HCT116 (cell line): ENCODE measurements around the gene MBD5. TPM values are rescaled to one million over a fixed set of nuclear protein-coding genes. Genes with fewer than 3 reads are reported as not detected.
A peak's percentile ranks its signal among the peaks of the same experiment; 100 is the strongest.

ENCODE experiments used
- ATAC-seq: fragments of 200-7000 bp; cut with Tn5 transposase; 2 replicates; pipeline ENCODE4 v1.9.1; 2020; ENCODE audit warnings: mild to moderate bottlenecking, moderate library complexity
- BruUV-seq: library from RNA; stranded (reverse); fragments of 400-500 nt; replicated peaks from 2 replicates; lab custom pipeline; 2021; lab: Mats Ljungman, UMichigan
- CTCF ChIA-PET: fragments of 300-600 bp; sonication (Branson Sonifier 250); formaldehyde crosslinking; loops from one replicate; lab custom pipeline; 2021; ENCODE audit warnings: antibody characterized with exemption; lab: Charles Lee
- POLR2A ChIA-PET: fragments of 300-600, 350-600 bp; sonication (Branson Sonifier 250); formaldehyde crosslinking; loops from one replicate; lab custom pipeline; 2021; ENCODE audit warnings: antibody characterized with exemption; lab: Charles Lee
- RAD21 ChIA-PET, 2 experiments: fragments of 300-600 bp; sonication (Branson Sonifier 250); formaldehyde crosslinking; loops; one replicate each; lab custom pipeline; 2023; ENCODE audit warnings: low total read pairs in 2 of 2; ENCODE audit not compliant: uncharacterized antibody in 2 of 2, unreplicated experiment in 2 of 2, low non-redundant PET in 1 of 2; lab: Charles Lee
- DNase-seq: peaks from one replicate; pipeline ENCODE4 v3.0.0-alpha.2; 2010; ENCODE audit warnings: low read depth, low spot score
- H2AFZ ChIP-seq: fragments of 200-600 bp; shearing (Covaris generic), sonication (generic); 2 replicates; pipeline ENCODE4 v1.6.1; 2017; ENCODE audit warnings: low read depth, mixed run types, mixed read lengths, antibody characterized with exemption, low read length; ENCODE audit not compliant: poor library complexity, severe bottlenecking
- H3K27ac ChIP-seq: 2 replicates; pipeline ENCODE4 v1.5.1; 2012; ENCODE audit warnings: low read depth, low read length
- H3K27me3 ChIP-seq: fragments of 200-600 bp; sonication (generic); 2 replicates; pipeline ENCODE4 v1.6.1; 2016; ENCODE audit warnings: mixed run types, low read length, mixed read lengths; ENCODE audit not compliant: insufficient read depth
- H3K36me3 ChIP-seq, 2 experiments: fragments of 200-500 bp in 1 of 2; fragments of 200-600 bp in 1 of 2; sonication (Bioruptor generic) in 1 of 2; sonication (generic) in 1 of 2; 2 replicates each; pipeline versions ENCODE4 v1.5.1 to v1.6.1; 2014 to 2016; ENCODE audit warnings: low read length in 2 of 2, inconsistent platforms in 1 of 2, mixed read lengths in 1 of 2, mixed run types in 1 of 2; ENCODE audit not compliant: insufficient read depth in 2 of 2, control insufficient read depth in 1 of 2
- H3K4me1 ChIP-seq, 2 experiments: fragments of 200-600 bp in 1 of 2; sonication (generic) in 1 of 2; 2 replicates each; pipeline versions ENCODE4 v1.5.1 to v1.6.1; 2012 to 2017; ENCODE audit warnings: low read length in 2 of 2, inconsistent platforms in 1 of 2, mild to moderate bottlenecking in 1 of 2, mixed read lengths in 1 of 2, mixed run types in 1 of 2, moderate library complexity in 1 of 2; ENCODE audit not compliant: insufficient read depth in 2 of 2, control insufficient read depth in 1 of 2
- H3K4me2 ChIP-seq: fragments of 200-600 bp; sonication (generic); 2 replicates; pipeline ENCODE4 v1.6.1; 2017; ENCODE audit warnings: mixed run types, low read length, mixed read lengths
- H3K4me3 ChIP-seq, 2 experiments: fragments of 200-600 bp in 1 of 2; sonication (generic) in 1 of 2; replicated peaks in 1 of 2; 2 replicates each; pipeline ENCODE4 v1.5.1; 2011 to 2016; ENCODE audit warnings: low read length in 2 of 2, control low read depth in 1 of 2, low read depth in 1 of 2, mild to moderate bottlenecking in 1 of 2, mixed read lengths in 1 of 2, mixed run types in 1 of 2
- H3K79me2 ChIP-seq: fragments of 200-600 bp; sonication (generic); 2 replicates; pipeline ENCODE4 v1.6.1; 2017; ENCODE audit warnings: mild to moderate bottlenecking, mixed run types, low read length, moderate library complexity, mixed read lengths; ENCODE audit not compliant: insufficient read depth
- H3K9ac ChIP-seq: fragments of 200-600 bp; sonication (generic); 2 replicates; pipeline ENCODE4 v1.6.1; 2016; ENCODE audit warnings: low read length, mixed read lengths
- H3K9me2 ChIP-seq: fragments of 200-600 bp; sonication (generic), shearing (Covaris generic); 2 replicates; pipeline ENCODE4 v1.6.1; 2017; ENCODE audit warnings: mixed run types, mild to moderate bottlenecking, moderate library complexity; ENCODE audit not compliant: insufficient read depth
- H3K9me3 ChIP-seq, 2 experiments: fragments of 200-500 bp in 1 of 2; fragments of 200-600 bp in 1 of 2; sonication (Bioruptor generic) in 1 of 2; sonication (generic) in 1 of 2; 2 replicates each; pipeline ENCODE4 v1.6.1; 2014 to 2017; ENCODE audit warnings: low read length in 2 of 2, mixed read lengths in 2 of 2, inconsistent platforms in 1 of 2, low read depth in 1 of 2, mild to moderate bottlenecking in 1 of 2, mixed run types in 1 of 2, moderate library complexity in 1 of 2; ENCODE audit not compliant: control insufficient read depth in 1 of 2, insufficient read depth in 1 of 2
- H4K20me1 ChIP-seq: fragments of 200-600 bp; sonication (generic), shearing (Covaris generic); 2 replicates; pipeline ENCODE4 v1.6.1; 2017; ENCODE audit warnings: mixed run types, mild to moderate bottlenecking, moderate library complexity; ENCODE audit not compliant: insufficient read depth
- ATF3 ChIP-seq: IDR thresholded peaks from 2 replicates; pipeline ENCODE4 v1.6.1; 2012
- CBX3 ChIP-seq: IDR thresholded peaks from 2 replicates; pipeline ENCODE4 v1.6.1; 2012; ENCODE audit warnings: low read depth
- EGR1 ChIP-seq: IDR thresholded peaks from 2 replicates; pipeline ENCODE4 v1.6.1; 2012; ENCODE audit warnings: low read depth
- ELF1 ChIP-seq: IDR thresholded peaks from 2 replicates; pipeline ENCODE4 v1.6.1; 2012; ENCODE audit warnings: low read depth, borderline replicate concordance
- EZH2 ChIP-seq: fragments of 200-600 bp; sonication (generic); IDR thresholded peaks from 2 replicates; pipeline ENCODE4 v1.6.1; 2017; ENCODE audit warnings: antibody characterized with exemption, mixed run types
- EZH2phosphoT487 ChIP-seq: fragments of 200-600 bp; IDR thresholded peaks from 2 replicates; pipeline ENCODE4 v1.6.1; 2018; ENCODE audit warnings: antibody characterized with exemption, borderline replicate concordance
- FOSL1 ChIP-seq: IDR thresholded peaks from 2 replicates; pipeline ENCODE4 v1.6.1; 2012; ENCODE audit warnings: low read depth
- JUND ChIP-seq: IDR thresholded peaks from 2 replicates; pipeline ENCODE4 v1.6.1; 2012
- MAX ChIP-seq: IDR thresholded peaks from 2 replicates; pipeline ENCODE4 v1.6.1; 2012
- RAD21 ChIP-seq: IDR thresholded peaks from 2 replicates; pipeline ENCODE4 v1.6.1; 2012; ENCODE audit warnings: low read depth, mild to moderate bottlenecking
- REST ChIP-seq: IDR thresholded peaks from 2 replicates; pipeline ENCODE4 v1.6.1; 2012; ENCODE audit warnings: low read depth
- SIN3A ChIP-seq: IDR thresholded peaks from 2 replicates; pipeline ENCODE4 v1.6.1; 2012; ENCODE audit warnings: low read depth
- SP1 ChIP-seq: IDR thresholded peaks from 2 replicates; pipeline ENCODE4 v1.6.1; 2012; ENCODE audit warnings: low read depth
- SRF ChIP-seq: IDR thresholded peaks from 2 replicates; pipeline ENCODE4 v1.6.1; 2012; ENCODE audit warnings: low read depth
- TCF7L2 ChIP-seq: IDR thresholded peaks from 2 replicates; pipeline ENCODE4 v1.7.0; 2011; ENCODE audit warnings: borderline replicate concordance, inconsistent platforms; ENCODE audit not compliant: insufficient read depth, insufficient read length; ENCODE audit errors: extremely low read depth
- YY1 ChIP-seq: IDR thresholded peaks from 2 replicates; pipeline ENCODE4 v1.6.1; 2011; ENCODE audit warnings: low read length, low read depth, moderate library complexity, mild to moderate bottlenecking; ENCODE audit not compliant: insufficient replicate concordance; ENCODE audit errors: extremely low read depth
- ZBTB33 ChIP-seq: IDR thresholded peaks from 2 replicates; pipeline ENCODE4 v1.6.1; 2011; ENCODE audit warnings: mild to moderate bottlenecking, low read length, moderate library complexity; ENCODE audit not compliant: insufficient replicate concordance; ENCODE audit errors: extremely low read depth
- ZNF274 ChIP-seq: fragments of 200-500 bp; sonication (Bioruptor generic); IDR thresholded peaks from 2 replicates; pipeline ENCODE4 v1.6.1; 2014; ENCODE audit warnings: mild to moderate bottlenecking, low read depth, low read length, inconsistent platforms
- intact Hi-C: fragments of 100-400 bp; cut with micrococcal nuclease; formaldehyde crosslinking; loops from 2 replicates; pipeline ENCODE4 v1.10.0; 2022
- total RNA-seq: library from RNA; stranded (reverse); gene quantifications from one replicate; pipeline ENCODE4 v1.2.1, GENCODE V29; 2021; ENCODE audit not compliant: unreplicated experiment

Gene MBD5
- total RNA-seq, 1 experiment from 2014 or later, result 20.5 TPM

- Histone ChIP-seq H2AFZ (no peak within 1 kb of the TSS), H4K20me1 (no peaks in the 10 kb centered on the region), H3K9me3 (no peaks in the 10 kb centered on the region), H3K9ac (peak within 1 kb of the TSS; percentile 76), H3K27me3 (no peaks in the 10 kb centered on the region), H3K4me3 (peak within 1 kb of the TSS; percentile 79 to 90), H3K4me1 (peaks cover 6 to 16% of the 10 kb centered on the region in 2 experiments; a peak in 3 of 4 replicates), H3K79me2 (peaks cover 94% of the 10 kb centered on the region), H3K4me2 (peak within 1 kb of the TSS; percentile 72), H3K36me3 (no peaks in the 10 kb centered on the region), H3K9me2 (no peaks in the 10 kb centered on the region), H3K27ac (peak within 1 kb of the TSS; percentile 66)
- ChIA-PET POLR2A (interaction anchor here (0.6 to 1.5 kb wide), 19 partner anchors 9 to 1202 kb away, joined by 3 to 7 read pairs (median 3); no protein-coding TSS in a partner anchor), CTCF (interaction anchor here (0.6 to 1.6 kb wide), 5 partner anchors 10 to 1004 kb away, joined by 3 to 9 read pairs (median 3); no protein-coding TSS in a partner anchor), RAD21 (interaction anchor here in 1 of 2 experiments (1.2 kb wide), 1 partner anchor 625 kb away, joined by 3 read pairs; no protein-coding TSS in a partner anchor)
- intact Hi-C loops, result no loop called here
- DNase-seq, result peak; percentile 98
- BruUV-seq, result TSS peak; percentile 68
- peak; percentile 93 for ATAC-seq
- TF ChIP-seq MAX (peak; percentile 82), EGR1 (peak; percentile 99), SP1 (peak; percentile 92), ATF3 (no peak), YY1 (peak; percentile 70), ZNF274 (no peak), JUND (no peak), EZH2 (no peak), RAD21 (peak; percentile 43), TCF7L2 (peak; percentile 57), SRF (peak; percentile 53; the same call in 1 of the 2 replicates), REST (no peak), SIN3A (no peak; the same call in 1 of the 2 replicates), ZBTB33 (no peak), CBX3 (peak; percentile 63), ELF1 (peak; percentile 83), EZH2phosphoT487 (no peak), FOSL1 (no peak)
These were observed 506 bp upstream of the MBD5 start, which contains the start of gene ORC4 for GRCh38 chr2:148020111-148021058. Gene ORC4, minus strand, starts transcription at chr2:148020737. Its CDS starts 44,779 bp downstream, at chr2:147975958.
